NB4 (cell line): ENCODE results near the gene EIF2B2.

Experiments
- CTCF ChIP-seq: IDR thresholded peaks from one replicate; pipeline ENCODE4 v1.5.1; 2012; ENCODE audit warnings: low read depth, low read length
- MAX ChIP-seq: IDR thresholded peaks from 2 replicates; pipeline ENCODE4 v1.6.1; 2011; ENCODE audit warnings: low read depth, low read length
- POLR2A ChIP-seq: IDR thresholded peaks from 2 replicates; pipeline ENCODE4 v1.6.1; 2011; ENCODE audit warnings: mild to moderate bottlenecking; ENCODE audit not compliant: insufficient read length; ENCODE audit errors: extremely low read depth

GRCh38 chr14:75011356-75011994 is 8.8 kb downstream of the EIF2B2 start:
- no peak for TF ChIP-seq CTCF
- no peak for TF ChIP-seq POLR2A
- no peak for TF ChIP-seq MAX
